Common myeloid progenitor, CD34-positive (primary cell): Measurements from ENCODE around the gene ABAT. TPM values are rescaled to one million over a fixed set of nuclear protein-coding genes. Genes with fewer than 3 reads are reported as not detected.

Source experiments
- CTCF ChIA-PET: fragments of 350-600 bp; sonication (Branson Sonifier 250); formaldehyde crosslinking; loops from one replicate; lab custom pipeline; 2021; ENCODE audit warnings: antibody characterized with exemption; lab: Charles Lee
- POLR2A ChIA-PET: fragments of 350-600 bp; sonication (Branson Sonifier 250); formaldehyde crosslinking; loops from one replicate; lab custom pipeline; 2021; ENCODE audit warnings: antibody characterized with exemption; lab: Charles Lee
- DNase-seq, 3 donors: peaks; one replicate each; pipeline versions ENCODE4 v3.0.0 to v3.0.0-alpha.2; 2013
- H3K27ac ChIP-seq, 2 experiments: 1 replicate in 1 of 2; 2 replicates in 1 of 2; pipeline ENCODE4 v1.7.0; 2013; ENCODE audit warnings: inconsistent platforms in 2 of 2, low read length in 2 of 2, mild to moderate bottlenecking in 2 of 2, low read depth in 1 of 2, moderate library complexity in 1 of 2; ENCODE audit not compliant: severe bottlenecking in 2 of 2, insufficient read depth in 1 of 2, poor library complexity in 1 of 2
- H3K27me3 ChIP-seq, 5 experiments: replicated peaks in 2 of 5; 1 replicate in 3 of 5; 2 replicates in 2 of 5; pipeline versions ENCODE4 v1.6.1 to v1.7.0; 2013; ENCODE audit warnings: low read length in 4 of 5, mild to moderate bottlenecking in 2 of 5, moderate library complexity in 2 of 5, inconsistent platforms in 1 of 5; ENCODE audit not compliant: insufficient read depth in 5 of 5, control insufficient read depth in 4 of 5
- H3K36me3 ChIP-seq, 4 experiments: 1 replicate in 2 of 4; 2 replicates in 2 of 4; pipeline versions ENCODE4 v1.6.1 to v1.7.0; 2013; ENCODE audit warnings: low read length in 3 of 4, control low read depth in 1 of 4, mild to moderate bottlenecking in 1 of 4; ENCODE audit not compliant: control insufficient read depth in 4 of 4, insufficient read depth in 4 of 4
- H3K4me1 ChIP-seq, 4 experiments: 1 replicate in 3 of 4; 2 replicates in 1 of 4; pipeline versions ENCODE4 v1.6.1 to v1.7.1; 2013; ENCODE audit warnings: low read length in 3 of 4, mild to moderate bottlenecking in 3 of 4, control low read depth in 1 of 4, inconsistent platforms in 1 of 4, moderate library complexity in 1 of 4; ENCODE audit not compliant: control insufficient read depth in 4 of 4, insufficient read depth in 4 of 4; ENCODE audit errors: control extremely low read depth in 1 of 4
- H3K4me3 ChIP-seq, 7 experiments: 1 replicate in 4 of 7; 2 replicates in 3 of 7; pipeline versions ENCODE4 v1.5.1 to v1.7.0; 2013; ENCODE audit warnings: mild to moderate bottlenecking in 7 of 7, low read length in 6 of 7, moderate library complexity in 6 of 7, inconsistent platforms in 2 of 7, low read depth in 2 of 7, control low read depth in 1 of 7; ENCODE audit not compliant: insufficient read depth in 4 of 7, control insufficient read depth in 1 of 7; ENCODE audit errors: extremely low read depth in 1 of 7
- H3K9me3 ChIP-seq, 5 experiments: 1 replicate in 4 of 5; 2 replicates in 1 of 5; pipeline versions ENCODE4 v1.6.1 to v1.7.1; 2013; ENCODE audit warnings: low read length in 4 of 5, mild to moderate bottlenecking in 2 of 5, inconsistent platforms in 1 of 5, low read depth in 1 of 5, moderate library complexity in 1 of 5; ENCODE audit not compliant: control insufficient read depth in 4 of 5, insufficient read depth in 2 of 5; ENCODE audit errors: control extremely low read depth in 1 of 5
- WGBS: methylation state at CpG from one replicate; pipeline ENCODE4 v1.1.5; 2013; ENCODE audit not compliant: insufficient coverage; 5-methylcytosine and 5-hydroxymethylcytosine counted together
- polyA plus RNA-seq: library from polyadenylated mRNA; unstranded; fragments of 120-200 nt; gene quantifications from one replicate; pipeline ENCODE4 v1.2.1, GENCODE V29; 2013

ABAT gene
- 8.2 TPM for polyA plus RNA-seq

- POLR2A ChIA-PET: no interaction called here
Measured at GRCh38 chr16:8674413-8675022, at the start of gene ABAT. TSS of gene ABAT (plus strand) at chr16:8674617. CDS start at chr16:8735740, 61,123 bp downstream.

GRCh38 chr16:8625491-8626087 lies 48.8 kb upstream of the ABAT start:
- Histone ChIP-seq H3K4me3 (no peak overlapping the region), H3K27ac (no peak overlapping the region), H3K27me3 (no peaks in the 10 kb centered on the region), H3K4me1 (peaks cover 3 to 13% (median 9%) of the 10 kb centered on the region in 4 experiments), H3K9me3 (no peaks in the 10 kb centered on the region), H3K36me3 (peaks cover 23 to 55% (median 45%) of the 10 kb centered on the region in 4 experiments)
- CTCF ChIA-PET: interaction anchor here (1.2 to 2.7 kb wide), 2 partner anchors 10 to 58 kb away, joined by 3 to 8 read pairs; no protein-coding TSS in a partner anchor
- POLR2A ChIA-PET: no interaction called here
- DNase-seq: no peak
- 99% methylated on average over 9 of the region's 10 CpGs for WGBS

More at GRCh38 chr16:8674413-8675022, at the start of gene ABAT:
- H3K27me3 ChIP-seq: peaks cover 0 to 3% (median 0%) of the 10 kb centered on the region in 5 experiments
- CTCF ChIA-PET: interaction anchor here (1.2 to 2.6 kb wide), 2 partner anchors 124 to 206 kb away, joined by 3 to 6 read pairs; partner anchors contain the start of genes PMM2 and TMEM186
- H3K36me3 ChIP-seq: no peaks in the 10 kb centered on the region
- peaks cover 0 to under 1% (median 0%) of the 10 kb centered on the region in 5 experiments for H3K9me3 ChIP-seq
- H3K4me3 ChIP-seq: peak within 1 kb of the TSS; percentile 45 to 86 (median 71)
- peaks cover 0 to 13% (median 10%) of the 10 kb centered on the region in 4 experiments for H3K4me1 ChIP-seq
- no peak within 1 kb of the TSS for H3K27ac ChIP-seq
- DNase-seq: peak; percentile 78 to 92 (median 90)
- WGBS: 3% methylated on average over 43 of the region's 49 CpGs

- H3K27me3 ChIP-seq: no peaks in the 10 kb centered on the region
- no peak for DNase-seq
- CTCF ChIA-PET: interaction anchor here (1.4 kb wide), 1 partner anchor 9 kb away, joined by 5 read pairs; no protein-coding TSS in a partner anchor
- H3K36me3 ChIP-seq: peaks cover 25 to 69% (median 53%) of the 10 kb centered on the region in 4 experiments
- POLR2A ChIA-PET: no interaction called here
- H3K4me3 ChIP-seq: no peak overlapping the region
- WGBS: 90% methylated on average over 8 of the region's 8 CpGs
- no peaks in the 10 kb centered on the region for H3K9me3 ChIP-seq
- H3K27ac ChIP-seq: no peak overlapping the region
- peaks cover 6 to 20% (median 11%) of the 10 kb centered on the region in 4 experiments for H3K4me1 ChIP-seq
Measured at GRCh38 chr16:8626946-8627345, 47.5 kb upstream of the ABAT start.

- ChIA-PET CTCF (interaction anchor here (0.7 to 1.4 kb wide), 2 partner anchors 9 to 17 kb away, joined by 3 to 5 read pairs; no protein-coding TSS in a partner anchor), POLR2A (no interaction called here)
- 94% methylated on average over 3 of the region's 4 CpGs for WGBS
Measured at GRCh38 chr16:8627456-8627855, 47.0 kb upstream of the ABAT start.

GRCh38 chr16:8628981-8629725 lies 45.3 kb upstream of the ABAT start:
- H3K4me3 ChIP-seq: no peak overlapping the region
- no peak overlapping the region for H3K27ac ChIP-seq
- H3K9me3 ChIP-seq: no peaks in the 10 kb centered on the region
- DNase-seq: no peak
- ChIA-PET CTCF (interaction anchor here (0.6 to 0.9 kb wide), 2 partner anchors 9 to 13 kb away, joined by 3 read pairs; no protein-coding TSS in a partner anchor), POLR2A (no interaction called here)
- 99% methylated on average over 14 of the region's 16 CpGs for WGBS
- H3K27me3 ChIP-seq: no peaks in the 10 kb centered on the region
- peaks cover 27 to 74% (median 59%) of the 10 kb centered on the region in 4 experiments for H3K36me3 ChIP-seq
- H3K4me1 ChIP-seq: peaks cover 3 to 23% (median 16%) of the 10 kb centered on the region in 4 experiments

More at GRCh38 chr16:8627456-8627855, 47.0 kb upstream of the ABAT start:
- no peaks in the 10 kb centered on the region for H3K27me3 ChIP-seq
- DNase-seq: no peak
- no peaks in the 10 kb centered on the region for H3K9me3 ChIP-seq
- peaks cover 25 to 70% (median 54%) of the 10 kb centered on the region in 4 experiments for H3K36me3 ChIP-seq
- H3K4me3 ChIP-seq: no peak overlapping the region
- H3K27ac ChIP-seq: no peak overlapping the region
- peaks cover 4 to 22% (median 11%) of the 10 kb centered on the region in 4 experiments for H3K4me1 ChIP-seq

GRCh38 chr16:8630255-8630953 lies 44.0 kb upstream of the ABAT start:
- no peaks in the 10 kb centered on the region for H3K9me3 ChIP-seq
- DNase-seq: no peak
- ChIA-PET CTCF (interaction anchor here (0.7 to 1.0 kb wide), 5 partner anchors 14 to 161 kb away, joined by 3 read pairs; no protein-coding TSS in a partner anchor), POLR2A (no interaction called here)
- peaks cover 3 to 23% (median 16%) of the 10 kb centered on the region in 4 experiments for H3K4me1 ChIP-seq
- peaks cover 33 to 82% (median 66%) of the 10 kb centered on the region in 4 experiments for H3K36me3 ChIP-seq
- H3K27ac ChIP-seq: peak overlapping the region in 1 of 2 experiments; percentile 16
- H3K27me3 ChIP-seq: no peaks in the 10 kb centered on the region
- no peak overlapping the region for H3K4me3 ChIP-seq
- WGBS: 98% methylated on average over 9 of the region's 11 CpGs
